HUDEP-2 (cell line): Measurements from ENCODE around the gene CYP8B1.

ENCODE experiments used
- DNase-seq, 76 experiments: peaks; one replicate each; lab custom pipeline; 2025; ENCODE audit not compliant: unreplicated experiment in 76 of 76; lab: John Stamatoyannopoulos, UW

The CYP8B1 gene, protein sequence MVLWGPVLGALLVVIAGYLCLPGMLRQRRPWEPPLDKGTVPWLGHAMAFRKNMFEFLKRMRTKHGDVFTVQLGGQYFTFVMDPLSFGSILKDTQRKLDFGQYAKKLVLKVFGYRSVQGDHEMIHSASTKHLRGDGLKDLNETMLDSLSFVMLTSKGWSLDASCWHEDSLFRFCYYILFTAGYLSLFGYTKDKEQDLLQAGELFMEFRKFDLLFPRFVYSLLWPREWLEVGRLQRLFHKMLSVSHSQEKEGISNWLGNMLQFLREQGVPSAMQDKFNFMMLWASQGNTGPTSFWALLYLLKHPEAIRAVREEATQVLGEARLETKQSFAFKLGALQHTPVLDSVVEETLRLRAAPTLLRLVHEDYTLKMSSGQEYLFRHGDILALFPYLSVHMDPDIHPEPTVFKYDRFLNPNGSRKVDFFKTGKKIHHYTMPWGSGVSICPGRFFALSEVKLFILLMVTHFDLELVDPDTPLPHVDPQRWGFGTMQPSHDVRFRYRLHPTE

GRCh38 chr3:42875325-42876151 lies at the start of gene CYP8B1:
Gene CYP8B1 (minus strand): TSS chr3:42875879. CDS start chr3:42875816, 63 bp downstream.
- no peak for DNase-seq

- no peak for DNase-seq
Observed at GRCh38 chr3:42923606-42924005, 47.9 kb upstream of the CYP8B1 start.

GRCh38 chr3:42914771-42915515 lies 39.3 kb upstream of the CYP8B1 start:
- no peak for DNase-seq

DNA sequence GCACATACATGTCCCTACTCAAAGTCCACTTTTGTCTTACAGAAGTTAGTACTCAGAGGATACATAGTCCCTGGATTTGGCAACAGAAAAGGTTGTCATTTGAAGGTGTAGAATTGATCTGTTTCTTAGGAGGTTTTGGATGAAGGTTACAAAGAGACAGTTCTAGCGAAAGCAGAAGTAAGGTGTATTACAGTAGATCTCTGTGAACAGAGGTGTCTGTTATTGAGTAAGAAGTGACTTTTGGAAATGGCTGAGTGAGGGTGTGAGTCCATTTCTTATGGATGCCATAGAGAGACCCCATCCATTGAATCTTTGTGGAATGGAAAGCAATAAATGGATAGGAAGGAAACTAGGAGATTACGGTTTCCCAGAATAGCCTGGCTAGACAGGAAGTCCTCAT lies 35.9 kb upstream of the CYP8B1 start:
- DNase-seq = no peak

GRCh38 chr3:42908675-42909074 lies 33.0 kb upstream of the CYP8B1 start:
- DNase-seq = no peak

DNA sequence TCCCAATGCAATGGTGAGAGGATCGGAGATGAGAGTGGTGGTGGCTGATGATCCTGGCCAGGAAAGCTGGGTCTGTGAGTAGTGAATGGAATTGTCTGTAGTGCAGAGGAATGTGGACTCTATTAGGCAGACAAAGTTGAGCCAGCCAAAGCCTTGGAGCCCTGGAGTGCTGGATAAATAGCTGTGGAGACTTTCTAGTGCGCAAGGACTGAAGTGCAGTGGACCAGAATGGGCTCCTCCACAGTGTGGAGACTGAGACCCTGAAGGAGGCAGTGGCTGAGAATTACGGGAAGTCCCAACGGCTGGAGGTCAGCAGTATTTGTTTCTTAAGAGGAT lies 31.1 kb upstream of the CYP8B1 start:
- no peak for DNase-seq

DNA sequence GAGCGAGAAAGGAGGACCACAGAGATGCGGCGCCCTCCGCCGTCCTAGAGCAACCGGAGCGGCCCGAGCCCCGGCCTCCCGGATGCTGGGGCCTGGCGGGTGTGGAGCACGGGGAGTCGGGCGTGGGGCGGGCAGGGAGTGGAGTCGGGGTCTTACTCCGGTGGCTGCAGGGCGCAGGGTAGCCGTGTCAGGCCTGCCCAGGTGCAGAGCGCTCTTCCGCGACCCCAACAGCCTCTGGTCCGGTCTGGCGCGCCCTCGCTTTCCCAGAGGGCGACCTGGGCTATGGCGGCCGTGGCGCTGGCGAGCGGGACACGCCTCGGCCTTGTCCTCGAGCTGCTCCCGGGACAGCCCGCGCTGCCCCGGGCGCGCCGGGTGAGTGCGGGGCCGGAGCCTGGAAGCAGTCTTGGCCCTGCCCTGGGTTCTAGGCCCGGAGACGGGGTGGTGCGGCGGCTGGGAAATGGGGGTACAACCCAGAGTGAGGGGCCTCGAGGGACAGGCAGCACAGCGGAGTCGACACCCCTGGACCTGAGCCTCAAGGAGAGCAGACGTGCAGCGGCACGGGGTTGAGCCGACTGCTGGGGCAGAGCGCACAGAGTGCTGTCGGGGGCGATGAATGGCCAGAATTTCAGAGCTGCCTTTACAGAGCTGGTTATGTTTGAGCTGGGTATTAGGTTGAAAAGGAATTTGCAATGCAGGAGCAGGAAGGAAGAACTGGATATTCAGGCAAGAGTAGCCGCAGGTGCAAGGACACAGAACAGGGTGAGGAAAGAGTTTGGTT lies 30.6 kb upstream of the CYP8B1 start, which contains the start of gene ZNF662:
Gene ZNF662, plus strand, starts transcription at position 73 of the 778 bp plus-strand sequence. CDS start 1,973 bp downstream, outside the sequence.
- no peak for DNase-seq

DNA sequence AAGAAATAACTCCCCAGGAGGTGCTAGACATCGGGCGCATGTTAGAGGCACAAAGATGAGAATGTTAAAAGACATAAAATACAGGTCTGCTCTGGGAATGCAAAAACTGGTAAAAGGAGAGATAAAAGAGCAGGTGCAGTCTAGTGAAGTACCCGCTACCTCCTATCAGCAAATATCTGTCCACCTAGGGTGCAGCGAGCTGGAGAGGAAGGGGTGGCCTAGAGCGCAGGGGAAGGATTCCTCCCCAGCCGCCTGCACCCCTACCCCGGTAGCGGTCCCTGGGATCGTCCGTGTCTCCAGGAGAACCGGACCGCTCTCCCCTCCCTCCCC lies 30.0 kb upstream of the CYP8B1 start:
- DNase-seq = no peak

DNA sequence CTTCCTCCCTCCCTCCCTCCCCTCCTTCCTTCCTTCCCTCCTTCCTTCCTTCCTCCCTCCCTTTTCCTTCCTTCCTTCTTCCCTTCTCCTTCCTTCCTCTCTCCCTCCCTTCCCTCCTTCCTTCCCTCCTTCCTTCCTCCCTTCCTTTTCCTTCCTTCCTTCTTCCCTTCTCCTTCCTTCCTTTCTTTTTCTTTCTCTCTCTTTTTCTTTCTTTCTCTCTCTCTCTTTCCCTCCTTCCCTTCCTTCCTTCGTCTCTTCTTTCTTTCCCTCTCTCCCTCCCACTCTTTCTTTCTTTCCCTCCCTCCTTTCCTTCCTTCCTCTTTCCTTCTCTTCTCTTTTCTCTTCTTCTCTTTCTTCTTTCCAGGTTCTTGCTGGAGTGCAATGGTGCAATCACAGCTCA lies 28.4 kb upstream of the CYP8B1 start:
- DNase-seq = no peak

GRCh38 chr3:42902257-42902656 lies 26.6 kb upstream of the CYP8B1 start:
- DNase-seq = peak in 11 of 76 experiments; percentile 0 to 53 (median 15)

DNA sequence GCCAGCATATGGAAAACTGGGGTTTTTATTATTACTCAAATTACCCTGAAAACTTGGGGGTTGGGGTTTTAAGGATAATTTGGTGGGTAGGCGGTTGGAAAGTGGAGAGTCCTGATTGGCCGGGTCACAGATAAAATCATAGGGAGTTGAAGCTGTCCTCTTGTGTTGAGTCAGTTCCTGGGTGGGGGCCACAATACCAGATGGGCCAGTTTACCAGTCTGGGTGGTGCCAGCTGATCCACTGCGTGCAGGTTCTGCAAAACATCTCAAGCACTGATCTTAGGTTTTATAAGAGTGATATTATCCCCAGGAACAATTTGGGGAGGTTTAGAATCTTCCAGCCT lies 25.4 kb upstream of the CYP8B1 start:
- DNase-seq = peak in 23 of 76 experiments; percentile 2 to 60 (median 19)

GRCh38 chr3:42900226-42901072 lies 24.8 kb upstream of the CYP8B1 start:
- DNase-seq = no peak

DNA sequence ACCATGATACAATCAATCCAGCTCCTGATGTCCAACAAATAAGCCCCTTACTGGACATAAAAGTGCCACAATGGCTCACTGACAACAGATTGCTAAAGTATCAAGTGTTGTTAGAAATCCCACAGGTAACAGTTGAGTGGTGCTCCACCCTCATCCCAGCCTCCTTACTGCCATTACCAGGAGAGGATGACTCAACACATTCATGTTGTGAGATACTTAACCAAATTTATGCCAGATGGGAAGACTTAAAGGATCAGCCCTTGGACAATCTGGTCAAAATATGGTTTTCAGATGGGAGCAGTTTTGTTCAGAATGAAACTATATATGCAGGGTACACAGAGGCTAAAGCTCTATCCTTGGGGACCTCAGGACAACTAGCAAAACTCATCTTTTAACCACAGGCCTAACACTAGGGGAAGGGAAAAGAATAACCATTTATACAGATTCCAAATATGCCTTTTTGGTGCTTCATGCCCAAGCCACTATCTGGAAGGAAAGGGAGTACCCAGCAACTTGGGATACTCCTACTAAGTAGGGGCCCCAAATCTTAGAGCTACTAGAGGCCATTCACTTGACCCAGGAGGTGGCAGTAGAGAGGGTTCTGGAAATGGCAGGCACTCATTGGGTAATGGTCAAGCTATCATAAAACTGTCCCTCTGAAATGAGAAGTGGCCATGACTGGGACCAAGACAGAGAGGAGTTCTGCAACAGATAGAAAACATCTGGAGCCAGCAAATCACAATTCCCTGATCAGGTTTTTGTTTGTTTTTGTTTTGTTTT lies 23.4 kb upstream of the CYP8B1 start:
- no peak for DNase-seq

DNA sequence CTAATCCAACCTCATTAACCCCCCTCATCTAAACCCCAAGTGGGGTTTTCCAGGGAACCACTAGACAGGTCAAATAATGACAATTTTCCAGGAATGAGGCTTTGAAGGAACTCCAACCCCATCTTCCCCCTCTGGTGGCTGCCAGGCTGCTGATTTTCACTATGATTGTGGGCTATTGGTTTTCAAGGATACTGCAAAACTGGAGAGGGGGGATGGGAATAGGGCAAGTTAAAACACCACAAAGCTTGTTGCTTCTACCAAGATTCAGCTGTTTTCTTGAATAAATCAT lies 19.8 kb upstream of the CYP8B1 start:
- DNase-seq = no peak

DNA sequence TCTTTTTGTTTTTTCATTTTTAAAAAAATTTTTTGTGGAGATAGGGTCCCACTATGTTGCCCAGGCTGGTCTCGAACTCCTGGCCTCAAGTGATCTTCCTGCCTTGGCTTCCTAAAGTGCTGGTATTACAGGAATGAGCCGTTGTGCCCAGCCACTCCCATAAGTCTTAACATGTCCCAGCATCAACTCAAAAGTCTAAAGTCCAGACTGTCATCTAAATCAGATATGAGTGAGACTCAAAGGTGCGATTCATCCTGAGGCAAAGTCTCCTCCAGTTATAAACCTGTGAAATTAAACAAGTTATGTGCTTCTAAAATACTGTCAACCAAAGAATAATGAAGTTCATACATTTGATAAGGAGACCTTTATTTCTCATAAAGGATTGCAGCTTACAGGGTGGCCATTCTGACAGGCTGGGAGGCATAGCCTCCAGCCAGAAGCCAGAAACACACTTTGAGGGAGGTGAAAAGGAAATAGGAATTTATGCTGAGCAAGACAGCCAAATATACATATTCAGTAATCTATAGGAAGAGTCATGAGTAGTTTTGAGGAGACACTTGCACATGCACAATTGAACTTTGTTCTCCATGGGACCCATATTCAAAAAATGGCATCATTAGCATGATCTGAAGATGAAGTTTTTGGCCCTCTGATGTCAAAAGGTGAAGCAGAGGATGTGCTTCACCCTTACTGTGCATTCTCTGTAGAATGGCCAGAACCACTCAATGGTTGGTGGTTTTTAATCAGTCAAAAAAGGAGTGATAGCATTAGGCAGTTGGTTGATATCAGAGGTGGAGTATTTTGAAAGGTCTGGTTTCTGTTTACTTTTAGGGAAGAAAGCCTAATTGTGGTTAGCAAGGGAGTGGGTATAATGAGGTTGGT lies 19.3 kb upstream of the CYP8B1 start:
- peak in 4 of 76 experiments; percentile 7 to 28 (median 22) for DNase-seq

DNA sequence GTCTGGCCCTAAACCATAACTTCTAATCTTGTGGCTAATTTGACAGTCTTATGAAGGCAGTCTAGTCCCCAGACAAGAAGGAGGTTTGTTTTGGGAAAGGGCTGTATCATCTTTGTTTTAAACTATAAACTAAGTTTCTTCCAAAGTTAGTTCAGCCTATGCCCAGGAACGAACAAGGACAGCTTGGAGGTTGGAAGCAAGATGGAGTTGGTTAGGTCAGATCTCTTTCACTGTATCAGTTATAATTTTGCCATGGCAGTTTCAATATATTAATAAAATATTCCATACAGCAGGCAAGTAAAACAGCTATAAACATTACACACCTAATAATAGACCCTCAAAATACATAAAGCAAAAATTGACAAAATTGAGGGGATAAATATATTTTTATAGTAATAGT lies 17.1 kb upstream of the CYP8B1 start:
- no peak for DNase-seq

- DNase-seq = no peak
Observed at GRCh38 chr3:42892169-42892568, 16.5 kb upstream of the CYP8B1 start.

- DNase-seq = no peak
Observed at GRCh38 chr3:42891042-42891441, 15.4 kb upstream of the CYP8B1 start.
